Heart left ventricle (tissue), 13 donors: ENCODE data around the gene SLC38A11.

Experiments used
- POLR2A ChIP-seq, 2 donors: fragments of 450-650 bp; IDR thresholded peaks; one replicate each; pipeline ENCODE4 v1.6.1; 2017; ENCODE audit warnings: antibody characterized with exemption in 2 of 2, mild to moderate bottlenecking in 2 of 2, moderate library complexity in 2 of 2
- TF ChIP-seq, protein P1 (sequence below), 12 donors: fragments of 200-600 bp; sonication (generic) in 4 of 12; IDR thresholded peaks; one replicate each; pipeline versions ENCODE4 v1.5.0 to v1.8.0; 2018 to 2022; ENCODE audit warnings: antibody characterized with exemption in 12 of 12, mild to moderate bottlenecking in 5 of 12
- donor health status: ischemic (EF 13 %, LVEDD 7.1; RV severe dilation, severe dysfunction).
- donor health status: DM: no; HTN: yes; CAD: no.
- donor health status: DM: no; HTN: no; CAD: no.
- donor health status: ischemic (EF 25% LVEDD 6.9; RV normal size, moderate dysfunction).
- donor health status: ischemic (EF 25% LVEDD 5.7; RV mildly dilated, moderate dysfunction).
- donor health status: ischemic (EF 35%, LVEDD 5.7; RV mildly dilated, moderate dysfunction).
- donor health status: nonischemic (EF 11% LVEDD 7.7; RV severe dilation, severe dysfunction).
- donor health status: DM: yes; HTN: yes; CAD: no.
- donor health status: PGD.
- donor health status: ischemic (EF 29% LVEDD 5.4; RV normal size, mild dysfunction).
- donor health status: nonischemic (EF 23%, LVEDD 6.1; RV moderate dilation, normal function).

- TF ChIP-seq, protein P1, sequence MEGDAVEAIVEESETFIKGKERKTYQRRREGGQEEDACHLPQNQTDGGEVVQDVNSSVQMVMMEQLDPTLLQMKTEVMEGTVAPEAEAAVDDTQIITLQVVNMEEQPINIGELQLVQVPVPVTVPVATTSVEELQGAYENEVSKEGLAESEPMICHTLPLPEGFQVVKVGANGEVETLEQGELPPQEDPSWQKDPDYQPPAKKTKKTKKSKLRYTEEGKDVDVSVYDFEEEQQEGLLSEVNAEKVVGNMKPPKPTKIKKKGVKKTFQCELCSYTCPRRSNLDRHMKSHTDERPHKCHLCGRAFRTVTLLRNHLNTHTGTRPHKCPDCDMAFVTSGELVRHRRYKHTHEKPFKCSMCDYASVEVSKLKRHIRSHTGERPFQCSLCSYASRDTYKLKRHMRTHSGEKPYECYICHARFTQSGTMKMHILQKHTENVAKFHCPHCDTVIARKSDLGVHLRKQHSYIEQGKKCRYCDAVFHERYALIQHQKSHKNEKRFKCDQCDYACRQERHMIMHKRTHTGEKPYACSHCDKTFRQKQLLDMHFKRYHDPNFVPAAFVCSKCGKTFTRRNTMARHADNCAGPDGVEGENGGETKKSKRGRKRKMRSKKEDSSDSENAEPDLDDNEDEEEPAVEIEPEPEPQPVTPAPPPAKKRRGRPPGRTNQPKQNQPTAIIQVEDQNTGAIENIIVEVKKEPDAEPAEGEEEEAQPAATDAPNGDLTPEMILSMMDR (IDR thresholded peaks at IDR 0.05): no peak
- no peak for TF ChIP-seq POLR2A (IDR thresholded peaks at IDR 0.05)
Observed at GRCh38 chr2:164976301-164976700, 21.0 kb upstream of the SLC38A11 start.
